Measurements from ENCODE around the gene KDELR1. TPM values are rescaled to one million over a fixed set of nuclear protein-coding genes. Genes with fewer than 3 reads are reported as not detected.

The KDELR1 gene
- total and polyA plus RNA-seq, 12 donors = 55.1 to 96.0 (median 73.2) TPM

- Histone ChIP-seq H3K4me3 (peak overlapping the region in 6 of 10 donors; percentile 4 to 30 (median 14)), H3K27ac (peak overlapping the region in 4 of 10 donors; percentile 2 to 25 (median 4)), H3K36me3 (no peaks in the 10 kb centered on the region), H3K27me3 (peaks cover 17 to 41% (median 29%) of the 10 kb centered on the region in 7 donors), H3K9me3 (no peaks in the 10 kb centered on the region), H3K4me1 (peaks cover 0 to 30% (median 3%) of the 10 kb centered on the region in 9 donors)
- 36 to 43% methylated on average over 14 of the region's 14 CpGs for WGBS, 2 donors
- DNase-seq (peak; percentile 49 to 62), ATAC-seq (peak; percentile 54 to 75 (median 72))
- TF ChIP-seq CTCF (IDR thresholded peaks at IDR 0.05) = no peak
- intact Hi-C loops (cut with DNase I) = no loop called here
Measured at GRCh38 chr19:48400018-48400742, 8.8 kb upstream of the KDELR1 start.

- H3K4me1 ChIP-seq = peaks cover 0 to 39% (median 15%) of the 10 kb centered on the region in 9 donors
- H3K9me3 ChIP-seq = no peaks in the 10 kb centered on the region
- TF ChIP-seq CTCF (IDR thresholded peaks at IDR 0.05) = no peak
- peaks cover 25 to 57% (median 45%) of the 10 kb centered on the region in 7 donors for H3K27me3 ChIP-seq
- WGBS, 2 donors = 7 to 9% methylated on average over 55 to 104 of the region's 104 CpGs
- peak; percentile 52 to 82 for DNase-seq
- H3K36me3 ChIP-seq = no peaks in the 10 kb centered on the region
- peak overlapping the region in 4 of 10 donors; percentile 26 to 68 (median 44) for H3K27ac ChIP-seq
- peak overlapping the region in 9 of 10 donors; percentile 10 to 48 (median 43) for H3K4me3 ChIP-seq
- intact Hi-C loops (cut with DNase I) = no loop called here
- ATAC-seq = peak; percentile 44 to 78 (median 64)
Measured at GRCh38 chr19:48398375-48399235, 7.3 kb upstream of the KDELR1 start.

- Histone ChIP-seq H3K27me3 (peaks cover 25 to 63% (median 51%) of the 10 kb centered on the region in 7 donors), H3K4me1 (peaks cover 0 to 42% (median 18%) of the 10 kb centered on the region in 9 donors), H3K4me3 (peak overlapping the region in 9 of 10 donors; percentile 10 to 48 (median 41)), H3K27ac (peak overlapping the region in 2 of 10 donors; percentile 50 to 68), H3K36me3 (no peaks in the 10 kb centered on the region), H3K9me3 (no peaks in the 10 kb centered on the region)
- DNase-seq = no peak
- intact Hi-C loops (cut with DNase I) = no loop called here
- no peak for TF ChIP-seq CTCF (IDR thresholded peaks at IDR 0.05)
- ATAC-seq = no peak
- WGBS, 2 donors = 1 to 2% methylated on average over 17 of the region's 17 CpGs
Measured at GRCh38 chr19:48398102-48398374, 6.7 kb upstream of the KDELR1 start.
